HEK293 (cell line): ENCODE measurements around the gene ANO6.

ENCODE experiments used
- CTCF ChIA-PET: fragments of 350-600 bp; formaldehyde crosslinking; extraction: SDS; loops from one replicate; lab custom pipeline; 2021; ENCODE audit warnings: antibody characterized with exemption; lab: Yijun Ruan, JAX
- POLR2A ChIA-PET: fragments of 300-600 bp; formaldehyde crosslinking; extraction: SDS; loops from one replicate; lab custom pipeline; 2020; ENCODE audit warnings: antibody characterized with exemption, inconsistent platforms; lab: Yijun Ruan, JAX
- H3K27ac ChIP-seq: fragments of 200-500 bp; sonication (Bioruptor generic); 2 replicates; pipeline ENCODE4 v1.5.1; 2014; ENCODE audit warnings: low read depth, low read length, control low read depth, inconsistent platforms; ENCODE audit errors: extremely low read depth
- H3K36me3 ChIP-seq, 2 experiments: fragments of 200-500 bp in 1 of 2; sonication (Bioruptor generic) in 1 of 2; 1 replicate in 1 of 2; 2 replicates in 1 of 2; pipeline ENCODE4 v1.5.1; 2014 to 2017; ENCODE audit warnings: inconsistent platforms in 2 of 2, low read length in 2 of 2; ENCODE audit not compliant: control insufficient read depth in 2 of 2, insufficient read depth in 1 of 2
- H3K4me1 ChIP-seq: fragments of 200-500 bp; sonication (Bioruptor generic); 2 replicates; pipeline ENCODE4 v1.5.1; 2014; ENCODE audit warnings: mild to moderate bottlenecking, low read length, inconsistent platforms; ENCODE audit not compliant: control insufficient read depth, insufficient read depth
- H3K4me3 ChIP-seq: 2 replicates; pipeline ENCODE4 v1.5.1; 2011; ENCODE audit warnings: low read depth, mild to moderate bottlenecking, control low read depth, low read length, moderate library complexity
- H3K9me3 ChIP-seq: fragments of 200-500 bp; sonication (Bioruptor generic); 2 replicates; pipeline ENCODE4 v1.5.1; 2014; ENCODE audit warnings: low read depth, low read length, inconsistent platforms; ENCODE audit not compliant: control insufficient read depth, insufficient read depth
- CTCF ChIP-seq: fragments of 450-650 bp; formaldehyde crosslinking; IDR thresholded peaks from 2 replicates; pipeline ENCODE4 v1.5.1; 2016; ENCODE audit warnings: missing biosample characterization, missing genetic modification characterization
- FEZF1 ChIP-seq: fragments of 450-650 bp; formaldehyde crosslinking; IDR thresholded peaks from 2 replicates; pipeline ENCODE4 v1.5.1; 2016; ENCODE audit warnings: missing biosample characterization, missing genetic modification characterization
- GLIS2 ChIP-seq: fragments of 450-650 bp; formaldehyde crosslinking; IDR thresholded peaks from 2 replicates; pipeline ENCODE4 v1.5.1; 2016; ENCODE audit warnings: missing biosample characterization, missing genetic modification characterization
- KLF1 ChIP-seq: fragments of 450-650 bp; formaldehyde crosslinking; IDR thresholded peaks from 2 replicates; pipeline ENCODE4 v1.5.1; 2016; ENCODE audit warnings: missing biosample characterization, missing genetic modification characterization
- MEIS1 ChIP-seq: sonication (generic); formaldehyde crosslinking; IDR thresholded peaks from 2 replicates; pipeline ENCODE4 v1.8.1; 2022; ENCODE audit warnings: missing genetic modification reagents, mild to moderate bottlenecking, borderline replicate concordance
- MYNN ChIP-seq: fragments of 450-650 bp; formaldehyde crosslinking; IDR thresholded peaks from 2 replicates; pipeline ENCODE4 v1.5.1; 2016; ENCODE audit warnings: missing biosample characterization, missing genetic modification characterization, borderline replicate concordance
- MZF1 ChIP-seq: fragments of 450-650 bp; formaldehyde crosslinking; IDR thresholded peaks from 2 replicates; pipeline ENCODE4 v1.5.1; 2017; ENCODE audit warnings: missing biosample characterization, missing genetic modification characterization, borderline replicate concordance
- ZNF10 ChIP-seq: fragments of 450-650 bp; formaldehyde crosslinking; IDR thresholded peaks from 2 replicates; pipeline ENCODE4 v1.5.1; 2017; ENCODE audit warnings: missing biosample characterization, missing genetic modification characterization
- ZNF138 ChIP-seq: fragments of 450-650 bp; formaldehyde crosslinking; IDR thresholded peaks from 2 replicates; pipeline ENCODE4 v1.5.1; 2016; ENCODE audit warnings: missing biosample characterization, missing genetic modification characterization, borderline replicate concordance
- ZNF146 ChIP-seq: fragments of 450-650 bp; formaldehyde crosslinking; IDR thresholded peaks from 2 replicates; pipeline ENCODE4 v1.5.1; 2016; ENCODE audit warnings: missing biosample characterization, missing genetic modification characterization
- ZNF148 ChIP-seq: fragments of 450-650 bp; formaldehyde crosslinking; IDR thresholded peaks from 2 replicates; pipeline ENCODE4 v1.5.0; 2017; ENCODE audit warnings: missing biosample characterization, missing genetic modification characterization, borderline replicate concordance
- ZNF302 ChIP-seq: fragments of 450-650 bp; formaldehyde crosslinking; IDR thresholded peaks from 2 replicates; pipeline ENCODE4 v1.5.1; 2016; ENCODE audit warnings: missing biosample characterization, missing genetic modification characterization, low read depth
- ZNF335 ChIP-seq: fragments of 450-650 bp; formaldehyde crosslinking; conservative IDR thresholded peaks from 2 replicates; pipeline ENCODE4 v1.5.1; 2016; ENCODE audit warnings: missing biosample characterization, missing genetic modification characterization
- ZNF600 ChIP-seq: fragments of 450-650 bp; formaldehyde crosslinking; IDR thresholded peaks from 2 replicates; pipeline ENCODE4 v1.5.1; 2016; ENCODE audit warnings: missing biosample characterization, missing genetic modification characterization
- ZNF677 ChIP-seq: fragments of 450-650 bp; IDR thresholded peaks from 2 replicates; pipeline ENCODE4 v1.5.0; 2018; ENCODE audit warnings: missing biosample characterization, mild to moderate bottlenecking, missing genetic modification characterization, moderate library complexity
- ZNF776 ChIP-seq: fragments of 450-650 bp; formaldehyde crosslinking; IDR thresholded peaks from 2 replicates; pipeline ENCODE4 v1.5.0; 2017; ENCODE audit warnings: missing biosample characterization, missing genetic modification characterization, borderline replicate concordance
- TF ChIP-seq, protein P1 (sequence below): fragments of 450-650 bp; formaldehyde crosslinking; IDR thresholded peaks from 2 replicates; pipeline ENCODE4 v1.5.1; 2016; ENCODE audit warnings: missing biosample characterization, missing genetic modification characterization, low read depth
- TF ChIP-seq, protein P2 (sequence below): fragments of 450-650 bp; formaldehyde crosslinking; IDR thresholded peaks from 2 replicates; pipeline ENCODE4 v1.5.1; 2016; ENCODE audit warnings: missing biosample characterization, missing genetic modification characterization

Gene ANO6

DNA sequence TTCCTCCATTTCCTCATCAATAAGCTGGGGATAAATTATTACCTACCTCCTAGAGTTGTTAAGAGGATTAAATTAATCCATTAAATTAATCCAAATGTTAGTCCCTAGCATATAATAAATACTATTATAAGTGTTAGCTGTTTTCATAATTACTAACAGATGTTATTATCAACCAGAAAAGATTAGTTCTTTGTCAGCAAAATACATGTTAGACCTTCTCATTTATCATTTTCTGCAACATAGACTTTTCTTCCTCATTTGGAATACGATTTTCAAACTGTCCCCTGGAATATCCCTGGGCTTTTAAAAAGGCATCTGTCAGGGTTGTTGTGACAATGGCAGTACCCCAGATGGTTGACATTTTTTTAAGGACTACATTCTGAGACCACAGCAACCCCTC, 133.1 kb downstream of the ANO6 start:
- ChIA-PET CTCF (interaction anchor here (0.6 kb wide), 1 partner anchor 132 kb away, joined by 3 read pairs; no protein-coding TSS in a partner anchor), POLR2A (no interaction called here)
- TF ChIP-seq CTCF (tag by site-specific recombination) = no peak
- TF ChIP-seq GLIS2 (tag by site-specific recombination) = no peak
- no peak for TF ChIP-seq ZNF677 (tag by site-specific recombination)
- TF ChIP-seq ZNF10 = no peak
- TF ChIP-seq ZNF138 (tag by site-specific recombination) = no peak
- TF ChIP-seq MEIS1 (CRISPR knock-in tag) = no peak
- TF ChIP-seq MYNN = no peak
- no peak for TF ChIP-seq ZNF600
- no peak for TF ChIP-seq ZNF776
- TF ChIP-seq ZNF146 (tag by site-specific recombination) = no peak
- TF ChIP-seq, protein P1, sequence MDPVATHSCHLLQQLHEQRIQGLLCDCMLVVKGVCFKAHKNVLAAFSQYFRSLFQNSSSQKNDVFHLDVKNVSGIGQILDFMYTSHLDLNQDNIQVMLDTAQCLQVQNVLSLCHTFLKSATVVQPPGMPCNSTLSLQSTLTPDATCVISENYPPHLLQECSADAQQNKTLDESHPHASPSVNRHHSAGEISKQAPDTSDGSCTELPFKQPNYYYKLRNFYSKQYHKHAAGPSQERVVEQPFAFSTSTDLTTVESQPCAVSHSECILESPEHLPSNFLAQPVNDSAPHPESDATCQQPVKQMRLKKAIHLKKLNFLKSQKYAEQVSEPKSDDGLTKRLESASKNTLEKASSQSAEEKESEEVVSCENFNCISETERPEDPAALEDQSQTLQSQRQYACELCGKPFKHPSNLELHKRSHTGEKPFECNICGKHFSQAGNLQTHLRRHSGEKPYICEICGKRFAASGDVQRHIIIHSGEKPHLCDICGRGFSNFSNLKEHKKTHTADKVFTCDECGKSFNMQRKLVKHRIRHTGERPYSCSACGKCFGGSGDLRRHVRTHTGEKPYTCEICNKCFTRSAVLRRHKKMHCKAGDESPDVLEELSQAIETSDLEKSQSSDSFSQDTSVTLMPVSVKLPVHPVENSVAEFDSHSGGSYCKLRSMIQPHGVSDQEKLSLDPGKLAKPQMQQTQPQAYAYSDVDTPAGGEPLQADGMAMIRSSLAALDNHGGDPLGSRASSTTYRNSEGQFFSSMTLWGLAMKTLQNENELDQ (tag by site-specific recombination) = no peak
- TF ChIP-seq, protein P2, sequence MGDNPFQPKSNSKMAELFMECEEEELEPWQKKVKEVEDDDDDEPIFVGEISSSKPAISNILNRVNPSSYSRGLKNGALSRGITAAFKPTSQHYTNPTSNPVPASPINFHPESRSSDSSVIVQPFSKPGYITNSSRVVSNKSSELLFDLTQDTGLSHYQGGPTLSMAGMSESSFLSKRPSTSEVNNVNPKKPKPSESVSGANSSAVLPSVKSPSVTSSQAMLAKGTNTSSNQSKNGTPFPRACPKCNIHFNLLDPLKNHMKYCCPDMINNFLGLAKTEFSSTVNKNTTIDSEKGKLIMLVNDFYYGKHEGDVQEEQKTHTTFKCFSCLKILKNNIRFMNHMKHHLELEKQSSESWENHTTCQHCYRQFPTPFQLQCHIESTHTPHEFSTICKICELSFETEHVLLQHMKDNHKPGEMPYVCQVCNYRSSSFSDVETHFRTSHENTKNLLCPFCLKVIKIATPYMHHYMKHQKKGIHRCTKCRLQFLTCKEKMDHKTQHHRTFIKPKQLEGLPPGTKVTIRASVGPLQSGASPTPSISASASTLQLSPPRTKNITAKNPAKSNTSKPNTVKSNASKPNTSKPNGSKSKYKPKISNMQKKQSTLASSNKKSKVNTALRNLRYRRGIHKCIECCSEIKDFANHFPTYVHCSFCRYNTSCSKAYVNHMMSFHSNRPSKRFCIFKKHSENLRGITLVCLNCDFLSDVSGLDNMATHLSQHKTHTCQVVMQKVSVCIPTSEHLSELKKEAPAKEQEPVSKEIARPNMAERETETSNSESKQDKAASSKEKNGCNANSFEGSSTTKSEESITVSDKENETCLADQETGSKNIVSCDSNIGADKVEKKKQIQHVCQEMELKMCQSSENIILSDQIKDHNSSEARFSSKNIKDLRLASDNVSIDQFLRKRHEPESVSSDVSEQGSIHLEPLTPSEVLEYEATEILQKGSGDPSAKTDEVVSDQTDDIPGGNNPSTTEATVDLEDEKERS = no peak
- TF ChIP-seq MZF1 = no peak
- no peak for TF ChIP-seq ZNF148 (tag by site-specific recombination)
- peaks cover 0 to 24% of the 10 kb centered on the region in 2 experiments; a peak in 2 of 3 replicates for H3K36me3 ChIP-seq
- no peak overlapping the region for H3K4me3 ChIP-seq
- H3K9me3 ChIP-seq = no peaks in the 10 kb centered on the region
- H3K4me1 ChIP-seq = no peaks in the 10 kb centered on the region; the same call in 1 of the 2 replicates
- H3K27ac ChIP-seq = no peak overlapping the region

- Histone ChIP-seq H3K9me3 (no peaks in the 10 kb centered on the region), H3K4me1 (peaks cover 3% of the 10 kb centered on the region), H3K4me3 (no peak overlapping the region), H3K27ac (no peak overlapping the region; the same call in 1 of the 2 replicates), H3K36me3 (peaks cover 0 to 24% of the 10 kb centered on the region in 2 experiments; a peak in 2 of 3 replicates)
- TF ChIP-seq, protein P2 = no peak
- 0 out of 2 replicates have a peak, but pooled peaks have one; percentile 9 for TF ChIP-seq FEZF1 (tag by site-specific recombination)
- no peak for TF ChIP-seq ZNF335 (tag by site-specific recombination)
- no peak for TF ChIP-seq KLF1 (tag by site-specific recombination)
- no peak for TF ChIP-seq ZNF302 (tag by site-specific recombination)
- POLR2A ChIA-PET = no interaction called here
- CTCF ChIA-PET = interaction anchor here (1.2 kb wide), 1 partner anchor 16 kb away, joined by 3 read pairs; no protein-coding TSS in a partner anchor
Observed at GRCh38 chr12:45349916-45350315, 134.0 kb downstream of the ANO6 start.
